Right lobe of liver (tissue), 6 donors: Measurements from ENCODE around the gene PRKCG. TPM values are rescaled to one million over a fixed set of nuclear protein-coding genes. Genes with fewer than 3 reads are reported as not detected.

ENCODE experiments used
- ATAC-seq, 4 donors: fragments of 200-7000 bp; cut with Tn5 transposase; one replicate each; pipeline ENCODE4 v1.9.1; 2020; ENCODE audit warnings: mild to moderate bottlenecking in 4 of 4, moderate library complexity in 4 of 4
- DNase-seq, 3 donors: peaks; one replicate each; pipeline ENCODE4 v3.0.0-alpha.2; 2020
- H3K27ac ChIP-seq, 3 donors: fragments of 200-600 bp; one replicate each; pipeline ENCODE4 v1.8.0; 2022
- H3K27me3 ChIP-seq, 2 donors: fragments of 200-600 bp; one replicate each; pipeline ENCODE4 v1.8.0; 2022
- H3K36me3 ChIP-seq, 4 donors: fragments of 200-600 bp; sonication (generic) in 1 of 4; one replicate each; pipeline versions ENCODE4 v1.5.1 to v1.8.0; 2017 to 2022; ENCODE audit warnings: control low read depth in 1 of 4
- H3K4me1 ChIP-seq, 4 donors: fragments of 200-600 bp; sonication (generic) in 1 of 4; one replicate each; pipeline versions ENCODE4 v1.5.1 to v1.8.0; 2017 to 2022; ENCODE audit warnings: control low read depth in 1 of 4
- H3K4me3 ChIP-seq, 3 donors: fragments of 200-600 bp; one replicate each; pipeline ENCODE4 v1.8.0; 2022
- H3K9me3 ChIP-seq, 4 donors: fragments of 200-600 bp; sonication (generic) in 1 of 4; one replicate each; pipeline versions ENCODE4 v1.5.1 to v1.8.0; 2017 to 2022; ENCODE audit warnings: control low read depth in 1 of 4
- POLR2A ChIP-seq: fragments of 450-650 bp; IDR thresholded peaks from one replicate; pipeline ENCODE4 v1.6.1; 2017; ENCODE audit warnings: antibody characterized with exemption, mild to moderate bottlenecking
- WGBS: methylation state at CpG from one replicate; pipeline ENCODE4 v1.1.6; 2018; ENCODE audit warnings: low coverage, low lambda C conversion rate; ENCODE audit not compliant: insufficient coverage; ENCODE audit errors: missing lambda C conversion rate; 5-methylcytosine and 5-hydroxymethylcytosine counted together
- intact Hi-C, 2 donors: fragments of 100-400 bp; cut with DNase I; formaldehyde crosslinking; loops; one replicate each; pipeline versions ENCODE4 v1.11.2 to v1.14.1; 2022
- total RNA-seq, 6 experiments: library from RNA; depleted of rRNA in 2 of 6; stranded (reverse); fragments of >200 nt in 2 of 6; fragmentation: NEBNext Ultra II Directional in 3 of 6; extraction: Animal tissue kit (Norgen Biotek cat#: 25700) in 3 of 6; gene quantifications; one replicate each; pipeline versions ENCODE4 v1.1.0 to v1.2.4, GENCODE V29; 2016 to 2023
- TF ChIP-seq, protein P1 (sequence below), 4 donors: fragments of 200-600 bp in 3 of 4; fragments of 450-650 bp in 1 of 4; IDR thresholded peaks; one replicate each; pipeline versions ENCODE4 v1.5.1 to v1.8.0; 2016 to 2022; ENCODE audit warnings: antibody characterized with exemption in 4 of 4, mild to moderate bottlenecking in 2 of 4
- donor health status: DM: no; HTN: yes; CAD: no.
- donor health status: DM: no; HTN: no; CAD: no.
- donor health status: DM: no; HTN: no; CAD: no.
- donor health status: DM: no; HTN: yes; CAD: no.
- donor health status: DM: no; HTN: yes; CAD: no.

The PRKCG gene
- total RNA-seq, 6 experiments from 2014 or later, result not detected

DNA sequence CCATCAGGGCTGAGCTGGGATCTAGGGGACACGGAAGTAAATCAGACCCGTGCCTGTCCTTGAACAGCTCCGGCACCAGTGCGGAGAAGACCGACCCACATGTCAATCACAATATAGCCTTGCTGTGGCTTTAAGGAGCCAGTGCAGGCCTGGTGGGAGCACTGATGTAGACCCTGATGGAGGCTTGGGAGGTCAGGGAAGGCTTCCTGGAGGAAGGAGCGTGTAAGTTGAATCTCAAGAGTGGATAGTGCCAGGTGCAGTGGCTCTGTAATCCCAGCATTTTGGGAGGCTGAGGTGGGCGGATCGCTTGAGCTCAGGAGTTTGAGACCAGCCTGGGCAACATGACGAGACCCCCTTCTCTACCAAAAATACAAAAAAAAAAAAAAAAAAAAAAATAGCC, 70.0 kb downstream of the PRKCG start:
- TF ChIP-seq, protein P1, sequence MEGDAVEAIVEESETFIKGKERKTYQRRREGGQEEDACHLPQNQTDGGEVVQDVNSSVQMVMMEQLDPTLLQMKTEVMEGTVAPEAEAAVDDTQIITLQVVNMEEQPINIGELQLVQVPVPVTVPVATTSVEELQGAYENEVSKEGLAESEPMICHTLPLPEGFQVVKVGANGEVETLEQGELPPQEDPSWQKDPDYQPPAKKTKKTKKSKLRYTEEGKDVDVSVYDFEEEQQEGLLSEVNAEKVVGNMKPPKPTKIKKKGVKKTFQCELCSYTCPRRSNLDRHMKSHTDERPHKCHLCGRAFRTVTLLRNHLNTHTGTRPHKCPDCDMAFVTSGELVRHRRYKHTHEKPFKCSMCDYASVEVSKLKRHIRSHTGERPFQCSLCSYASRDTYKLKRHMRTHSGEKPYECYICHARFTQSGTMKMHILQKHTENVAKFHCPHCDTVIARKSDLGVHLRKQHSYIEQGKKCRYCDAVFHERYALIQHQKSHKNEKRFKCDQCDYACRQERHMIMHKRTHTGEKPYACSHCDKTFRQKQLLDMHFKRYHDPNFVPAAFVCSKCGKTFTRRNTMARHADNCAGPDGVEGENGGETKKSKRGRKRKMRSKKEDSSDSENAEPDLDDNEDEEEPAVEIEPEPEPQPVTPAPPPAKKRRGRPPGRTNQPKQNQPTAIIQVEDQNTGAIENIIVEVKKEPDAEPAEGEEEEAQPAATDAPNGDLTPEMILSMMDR (IDR thresholded peaks at IDR 0.05), result no peak
- TF ChIP-seq POLR2A, result no peak
- Histone ChIP-seq H3K9me3 (no peaks in the 10 kb centered on the region), H3K4me1 (no peaks in the 10 kb centered on the region), H3K36me3 (no peaks in the 10 kb centered on the region), H3K27me3 (no peaks in the 10 kb centered on the region), H3K27ac (no peak overlapping the region), H3K4me3 (no peak overlapping the region)
- intact Hi-C loops, result no loop called here
- WGBS, result 74% methylated on average over 6 of the region's 9 CpGs
- no peak for ATAC-seq
- no peak for DNase-seq

DNA sequence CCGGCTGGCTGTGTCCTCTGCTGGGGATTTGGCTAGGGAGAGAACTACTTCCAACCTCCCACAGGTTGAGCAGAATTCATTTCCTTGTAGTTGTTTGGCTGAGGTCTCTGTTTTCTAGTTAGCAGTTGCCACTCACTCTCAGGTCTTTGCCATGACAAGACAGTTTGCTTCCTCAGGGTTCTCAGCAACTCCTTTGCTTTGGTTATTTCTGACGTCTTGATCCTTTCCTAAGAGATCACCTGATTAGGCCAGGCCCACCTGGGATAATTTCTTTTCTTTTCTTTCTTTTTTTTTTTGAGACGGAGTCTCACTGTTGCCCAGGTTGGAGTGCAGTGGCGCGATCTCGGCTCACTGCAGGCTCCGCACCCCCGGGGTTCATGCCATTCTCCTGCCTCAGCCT, 71.4 kb downstream of the PRKCG start:
- Histone ChIP-seq H3K27ac (no peak overlapping the region), H3K4me1 (no peaks in the 10 kb centered on the region), H3K4me3 (no peak overlapping the region), H3K9me3 (no peaks in the 10 kb centered on the region), H3K36me3 (no peaks in the 10 kb centered on the region), H3K27me3 (no peaks in the 10 kb centered on the region)
- WGBS, result 66% methylated on average over 7 of the region's 8 CpGs
- no peak for ATAC-seq
- TF ChIP-seq, protein P1 (IDR thresholded peaks at IDR 0.05), result no peak
- no peak for TF ChIP-seq POLR2A
- intact Hi-C loops, result no loop called here
- DNase-seq, result no peak

Other genes starting within 250 kb of the PRKCG start
- gene NLRP12, start 57.9 kb upstream of the PRKCG start, total RNA-seq, result under 1 TPM; 0.20 to 0.56 (median 0.34) TPM
- gene MYADM, start 14.3 kb upstream of the PRKCG start, total RNA-seq, result 10 to 100 TPM; 15.4 to 38.3 (median 20.9) TPM
- gene CACNG7, start 27.1 kb downstream of the PRKCG start, total RNA-seq, result not detected
- under 1 TPM in 1 of 6 experiments, not detected in 5; 0.02 TPM for gene CACNG8, start 80.7 kb downstream of the PRKCG start, total RNA-seq
- gene CACNG6, start 109.4 kb downstream of the PRKCG start, total RNA-seq, result not detected
- under 1 TPM in 1 of 6 experiments, not detected in 5; 0.37 TPM for gene VSTM1, start 181.7 kb downstream of the PRKCG start, total RNA-seq
- gene TARM1, start 199.2 kb downstream of the PRKCG start, total RNA-seq, result not detected
- 1 to 10 TPM in 3 of 6 experiments, under 1 TPM in 3; 0.53 to 2.6 (median 1.0) TPM for gene OSCAR, start 218.6 kb downstream of the PRKCG start, total RNA-seq
- gene NDUFA3, start 220.7 kb downstream of the PRKCG start, total RNA-seq, result 10 to 100 TPM; 29.2 to 77.3 (median 70.1) TPM
- gene TFPT, start 233.5 kb downstream of the PRKCG start, total RNA-seq, result 1 to 10 TPM; 3.5 to 8.2 (median 5.7) TPM
- gene PRPF31, start 233.6 kb downstream of the PRKCG start, total RNA-seq, result 10 to 100 TPM; 22.1 to 34.9 (median 27.9) TPM